ENCODE data around the gene SWI5.
"Not testable (repeated sequence)": the region's sequence is repeated elsewhere in the genome, so short reads cannot be mapped to it uniquely, and the experiment has no call there.

Gene SWI5

DNA sequence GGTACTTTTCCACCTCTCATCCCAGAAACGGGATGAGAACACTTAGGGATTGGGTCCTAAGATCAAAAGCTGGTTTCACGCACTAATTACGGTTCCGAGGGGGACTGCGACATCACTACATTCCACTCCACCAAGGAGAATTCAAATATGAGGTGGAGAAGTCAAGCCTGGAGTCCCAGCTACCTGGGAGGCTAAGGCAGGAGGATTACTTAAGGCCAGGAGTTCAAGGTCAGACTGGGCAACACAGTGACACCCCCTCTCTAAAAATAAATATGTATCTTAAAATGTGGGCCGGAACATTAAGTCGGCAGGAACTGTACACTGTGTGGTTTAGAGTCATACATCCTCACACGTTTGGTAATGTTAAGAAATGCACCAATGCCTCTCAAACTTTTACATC, 1.8 kb upstream of the SWI5 start:
- peak overlapping the region in 7 of 21 experiments; percentile 10 to 99 (median 95) for H3K27ac ChIP-seq
- peak overlapping the region in 2 of 7 experiments; percentile 89 to 93 for H3K4me3 ChIP-seq

DNA sequence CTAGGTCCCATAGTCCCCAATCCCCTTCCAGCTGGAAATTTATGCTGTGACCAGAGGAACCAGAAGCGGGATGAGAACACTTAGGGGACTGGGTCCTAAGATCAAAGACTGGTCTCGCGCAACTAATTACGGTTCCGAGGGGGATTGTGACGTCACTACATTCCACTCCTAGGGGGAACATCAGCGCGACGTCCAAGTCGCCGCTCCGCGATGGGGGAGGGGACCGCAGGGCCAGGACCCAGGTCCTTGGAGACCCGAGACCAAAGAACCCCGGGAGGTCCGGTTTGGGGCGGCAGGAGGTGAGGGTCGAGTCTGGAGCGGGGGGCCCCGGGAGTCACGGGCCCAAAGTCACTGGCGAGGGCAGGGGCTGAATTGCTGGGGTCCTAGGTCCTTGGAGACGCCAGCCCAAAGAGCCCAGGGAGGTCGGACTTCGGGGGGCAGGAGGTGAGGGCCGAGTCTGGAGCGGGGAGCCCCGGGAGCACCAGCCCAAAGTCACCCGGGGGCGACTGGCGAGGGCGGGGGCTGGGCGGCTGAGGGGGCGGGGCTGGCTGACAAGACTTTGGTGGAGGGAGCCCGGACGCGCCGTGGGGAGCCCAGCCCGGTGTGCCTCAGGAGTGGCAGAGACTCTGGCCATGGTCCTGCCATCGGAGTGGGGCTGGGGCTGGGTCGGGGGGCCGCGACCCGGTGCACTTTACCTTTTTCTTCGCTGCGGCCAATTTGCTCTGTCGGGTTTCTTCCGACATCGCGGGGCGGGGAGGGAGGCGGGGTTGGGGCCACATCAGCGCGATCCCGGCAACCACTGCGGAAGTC, 673 bp upstream of the SWI5 start, which contains the start of gene GOLGA2:
Gene GOLGA2 (minus strand): TSS at position 810 of the 810 bp plus-strand sequence. CDS start 31 bp downstream, at position 779.
- H3K27ac ChIP-seq = peak within 1 kb of the TSS; percentile 80 to 99 (median 95)
- peak within 1 kb of the TSS; percentile 58 to 93 (median 89) for H3K4me3 ChIP-seq

GRCh38 chr9:128276574-128277270, 646 bp downstream of the SWI5 start:
- peak overlapping the region; percentile 35 to 98 (median 89) for H3K27ac ChIP-seq
- peak overlapping the region; percentile 52 to 93 (median 89) for H3K4me3 ChIP-seq

GRCh38 chr9:128279088-128280073, 3.3 kb downstream of the SWI5 start:
- not testable (repeated sequence) for H3K27ac ChIP-seq, H3K4me3 ChIP-seq

DNA sequence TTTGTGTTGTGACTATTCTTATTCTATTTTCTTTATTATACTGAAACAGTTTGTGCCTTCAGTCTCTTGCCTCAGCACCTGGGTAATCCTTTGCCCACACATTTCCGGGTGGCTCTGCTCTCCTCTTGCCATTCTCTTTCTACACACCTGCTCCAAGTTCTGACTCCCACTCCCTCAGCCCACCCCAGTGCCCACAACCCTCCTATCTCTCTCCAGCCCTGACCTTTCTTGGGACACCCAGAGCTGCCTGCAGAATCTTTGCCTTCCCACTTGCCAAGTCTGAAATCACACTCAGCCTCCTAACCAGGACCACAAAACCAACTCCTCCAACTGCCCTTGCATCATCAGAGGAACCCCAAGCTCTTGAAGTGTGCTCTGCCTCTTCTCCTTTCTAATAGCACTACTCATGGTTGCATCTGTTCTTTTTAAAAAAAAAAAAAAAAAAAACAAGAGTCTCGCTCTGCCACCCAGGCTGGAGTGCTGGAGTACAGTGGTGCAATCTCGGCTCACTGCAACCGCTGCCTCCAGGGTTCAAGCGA, 4.1 kb downstream of the SWI5 start:
- no peak overlapping the region for H3K4me3 ChIP-seq
- H3K27ac ChIP-seq = no peak overlapping the region

DNA sequence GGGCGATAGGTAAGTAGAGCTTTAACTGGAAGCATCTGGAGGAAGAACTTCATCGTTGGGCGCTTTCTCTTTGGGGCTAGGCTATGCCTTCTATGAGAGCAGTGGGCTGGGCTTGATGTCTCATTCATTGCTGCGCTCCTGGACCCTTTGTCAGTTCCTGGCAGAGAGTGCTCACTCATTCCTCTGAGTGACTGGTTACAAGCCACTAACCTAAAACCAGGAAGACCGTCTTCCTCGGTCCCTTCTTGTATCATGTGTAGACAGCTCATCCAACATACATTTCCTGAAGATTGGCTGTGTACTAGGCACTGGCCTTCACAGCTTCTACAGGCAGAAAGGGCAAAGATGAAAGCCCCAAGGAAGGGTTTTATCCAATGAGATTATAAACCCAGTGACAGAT, 6.4 kb downstream of the SWI5 start:
- H3K4me3 ChIP-seq = no peak overlapping the region
- H3K27ac ChIP-seq = no peak overlapping the region

DNA sequence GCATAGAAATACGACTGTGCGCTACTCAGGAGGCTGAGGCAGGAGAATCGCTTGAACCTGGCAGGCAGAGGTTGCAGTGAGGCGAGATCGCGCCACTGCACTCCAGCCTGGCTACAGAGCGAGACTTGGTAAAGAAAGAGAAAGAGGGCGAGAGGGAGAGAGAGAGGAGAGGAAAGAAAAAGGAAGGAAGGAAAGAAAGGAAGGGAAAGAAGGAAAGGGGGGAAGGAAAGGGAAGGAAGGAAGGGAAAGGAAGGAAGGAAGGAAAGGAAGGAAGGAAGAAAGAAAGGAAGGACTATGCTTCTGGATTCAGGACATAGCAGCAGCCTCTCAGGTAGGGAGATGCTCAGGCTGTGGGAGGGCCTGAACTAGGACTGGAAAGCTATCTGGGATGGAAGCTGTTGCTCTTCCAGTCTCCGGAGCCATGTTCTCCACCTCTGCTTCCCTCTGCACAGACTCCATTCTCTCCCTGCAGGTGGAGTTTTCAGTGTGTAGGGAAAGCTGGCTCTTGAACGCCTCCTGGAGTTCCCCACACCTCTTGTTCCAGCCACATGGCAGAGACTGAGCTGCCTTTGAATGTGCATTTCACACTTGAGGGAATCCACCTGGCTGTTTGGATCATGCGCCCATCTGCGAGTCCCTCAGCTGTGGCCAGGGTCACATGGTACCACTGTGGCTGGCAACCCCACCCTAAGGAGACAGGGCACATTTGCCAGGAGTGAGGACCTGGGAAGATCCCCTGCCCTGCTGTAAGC, 9.1 kb downstream of the SWI5 start:
- Histone ChIP-seq H3K4me3 (no peak overlapping the region), H3K27ac (no peak overlapping the region)

- H3K4me3 ChIP-seq = no peak overlapping the region
- H3K27ac ChIP-seq = no peak overlapping the region
These were observed 10.4 kb downstream of the SWI5 start for GRCh38 chr9:128286440-128286839.

DNA sequence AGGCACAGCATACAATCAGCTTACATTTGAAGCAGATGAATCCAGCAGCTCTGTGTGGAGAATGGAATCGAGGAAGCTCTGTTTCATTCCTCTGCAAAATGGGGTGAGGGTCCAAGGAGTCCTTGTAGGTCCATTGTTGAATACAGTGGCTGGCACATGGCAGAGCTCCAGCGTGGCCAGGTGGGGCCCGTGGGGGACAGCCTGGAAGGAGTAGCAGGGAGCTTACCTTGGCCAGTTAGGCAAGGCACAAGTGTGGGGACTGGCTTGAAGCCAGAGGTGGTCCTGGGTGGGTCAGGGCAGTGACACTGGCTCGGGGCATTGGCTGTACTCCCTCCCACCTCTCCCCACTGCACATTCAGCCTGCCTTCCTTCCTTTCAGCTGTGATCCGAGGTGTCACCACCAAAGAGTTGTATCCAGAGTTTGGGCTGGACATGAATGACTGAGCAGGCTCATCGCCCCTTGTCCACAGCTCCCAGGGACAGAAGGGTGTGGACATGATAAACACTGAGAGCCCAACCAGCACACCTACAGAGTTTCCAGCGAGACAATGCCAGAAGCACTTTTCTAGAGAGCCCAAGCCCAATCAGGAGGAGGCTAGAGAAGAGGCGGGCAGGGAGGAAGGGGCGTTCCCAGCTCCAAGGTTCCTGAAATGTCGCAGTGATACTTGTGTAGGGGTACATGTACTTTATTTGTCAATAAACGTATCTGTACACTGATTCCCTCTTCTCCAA, 12.4 kb downstream of the SWI5 start:
- Histone ChIP-seq H3K27ac (no peak overlapping the region), H3K4me3 (no peak overlapping the region)

DNA sequence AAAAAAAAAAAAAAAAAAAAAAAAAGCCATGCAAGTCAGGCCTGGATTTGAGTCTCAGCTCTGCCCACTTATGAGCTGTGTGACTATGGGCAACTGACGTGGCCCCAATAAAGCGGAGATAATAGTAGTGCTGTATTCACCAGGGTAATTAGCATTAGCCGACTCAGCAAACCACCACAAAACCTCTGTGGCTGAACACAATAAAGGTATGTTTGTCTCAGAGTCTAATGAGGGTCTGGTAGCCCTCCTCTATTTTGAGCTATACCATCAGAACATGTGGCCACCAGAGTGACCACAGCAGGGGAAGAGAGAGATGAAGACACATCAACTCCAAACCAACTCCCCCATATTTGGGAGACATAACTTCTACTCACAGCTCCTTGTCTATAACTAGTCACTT, 15.9 kb downstream of the SWI5 start:
- Histone ChIP-seq H3K27ac (no peak overlapping the region), H3K4me3 (no peak overlapping the region)

- no peak overlapping the region for H3K4me3 ChIP-seq
These were observed 17.0 kb downstream of the SWI5 start for GRCh38 chr9:128293091-128293490.

DNA sequence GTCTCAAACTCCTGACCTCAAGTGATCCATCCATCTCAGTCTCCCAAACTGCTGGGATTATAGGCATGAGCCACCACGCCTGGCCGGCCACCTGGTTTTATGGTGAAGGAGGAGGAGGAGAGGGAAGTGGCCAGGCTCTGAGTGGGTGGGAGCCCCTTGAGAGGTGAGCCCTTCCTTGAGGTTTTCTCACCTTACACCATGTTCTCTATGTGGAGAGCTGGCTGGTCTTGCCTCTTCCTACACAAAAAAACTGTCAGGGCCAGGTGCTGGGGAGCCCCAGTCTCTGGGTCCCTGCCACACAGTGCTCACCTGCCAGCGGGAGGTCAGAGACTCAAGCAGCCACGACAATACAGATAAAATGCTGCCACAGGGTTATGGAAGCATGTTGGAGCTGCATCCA, 18.1 kb downstream of the SWI5 start:
- no peak overlapping the region for H3K27ac ChIP-seq

More at GRCh38 chr9:128293091-128293490, 17.0 kb downstream of the SWI5 start:
- no peak overlapping the region for H3K27ac ChIP-seq

GRCh38 chr9:128296340-128297220, 20.5 kb downstream of the SWI5 start:
- Histone ChIP-seq H3K27ac (peak overlapping the region in 7 of 21 experiments; percentile 4 to 42 (median 14)), H3K4me3 (no peak overlapping the region)

More for the DNA sequence above, 18.1 kb downstream of the SWI5 start:
- H3K4me3 ChIP-seq = no peak overlapping the region

GRCh38 chr9:128297221-128297773, 21.2 kb downstream of the SWI5 start:
- no peak overlapping the region for H3K4me3 ChIP-seq
- peak overlapping the region in 10 of 21 experiments; percentile 5 to 77 (median 50) for H3K27ac ChIP-seq

- H3K27ac ChIP-seq = peak overlapping the region in 19 of 21 experiments; percentile 14 to 77 (median 56)
These were observed 22.7 kb downstream of the SWI5 start for GRCh38 chr9:128298535-128299482.

More at GRCh38 chr9:128298535-128299482, 22.7 kb downstream of the SWI5 start:
- no peak overlapping the region for H3K4me3 ChIP-seq

Measured in skin epidermis (tissue), 12 donors.